ENCODE measurements around the gene MRTFB.
"Not testable (repeated sequence)": the region's sequence is repeated elsewhere in the genome, so short reads cannot be mapped to it uniquely, and the experiment has no call there.

Gene MRTFB

GRCh38 chr16:14106457-14106856 lies 35.3 kb downstream of the MRTFB start:
- DNase-seq = no peak

GRCh38 chr16:14106961-14107360 lies 35.8 kb downstream of the MRTFB start:
- DNase-seq = no peak

GRCh38 chr16:14109077-14109775 lies 38.1 kb downstream of the MRTFB start:
- DNase-seq = no peak

- no peak for DNase-seq
These were observed 38.9 kb downstream of the MRTFB start for GRCh38 chr16:14109782-14110727.

- DNase-seq = no peak
These were observed 39.7 kb downstream of the MRTFB start for GRCh38 chr16:14110728-14111251.

GRCh38 chr16:14111713-14112538 lies 40.8 kb downstream of the MRTFB start:
- DNase-seq = no peak

GRCh38 chr16:14112539-14112856 lies 41.4 kb downstream of the MRTFB start:
- DNase-seq = no peak

- no peak for DNase-seq
These were observed 42.2 kb downstream of the MRTFB start for GRCh38 chr16:14113344-14113743.

- DNase-seq = no peak
These were observed 45.9 kb downstream of the MRTFB start for GRCh38 chr16:14117051-14117450.

- DNase-seq = no peak
These were observed 48.7 kb downstream of the MRTFB start for GRCh38 chr16:14119799-14120198.

GRCh38 chr16:14120335-14120734 lies 49.2 kb downstream of the MRTFB start:
- no peak for DNase-seq

GRCh38 chr16:14121142-14121541 lies 50.0 kb downstream of the MRTFB start:
- DNase-seq = no peak

GRCh38 chr16:14121872-14122271 lies 50.8 kb downstream of the MRTFB start:
- DNase-seq = no peak

GRCh38 chr16:14122430-14122829 lies 51.3 kb downstream of the MRTFB start:
- not testable (repeated sequence) for DNase-seq

- DNase-seq = no peak
These were observed 54.0 kb downstream of the MRTFB start for GRCh38 chr16:14125000-14125681.

- no peak for DNase-seq
These were observed 54.6 kb downstream of the MRTFB start for GRCh38 chr16:14125708-14126107.

- no peak for DNase-seq
These were observed 57.0 kb downstream of the MRTFB start for GRCh38 chr16:14128097-14128496.

GRCh38 chr16:14129502-14129901 lies 58.4 kb downstream of the MRTFB start:
- DNase-seq = no peak

- DNase-seq = no peak
These were observed 60.9 kb downstream of the MRTFB start for GRCh38 chr16:14131774-14132695.

GRCh38 chr16:14132696-14133048 lies 61.6 kb downstream of the MRTFB start:
- no peak for DNase-seq

- no peak for DNase-seq
These were observed 62.8 kb downstream of the MRTFB start for GRCh38 chr16:14133907-14134306.
